IMR-90 (cell line): ENCODE results near the gene CNKSR3. TPM values are rescaled to one million over a fixed set of nuclear protein-coding genes. Genes with fewer than 3 reads are reported as not detected.

Experiments used
- ATAC-seq: fragments of 200-7000 bp; cut with Tn5 transposase; 2 replicates; pipeline ENCODE4 v1.9.1; 2020; ENCODE audit warnings: low read depth, mild to moderate bottlenecking, moderate library complexity
- BruUV-seq: library from RNA; stranded (reverse); fragments of 400-500 nt; replicated peaks from 2 replicates; lab custom pipeline; 2021; lab: Mats Ljungman, UMichigan
- CTCF ChIA-PET: fragments of 300-600 bp; formaldehyde crosslinking; extraction: SDS; loops from one replicate; lab custom pipeline; 2021; ENCODE audit warnings: antibody characterized with exemption; lab: Yijun Ruan, JAX
- POLR2A ChIA-PET: fragments of 300-600 bp; sonication (Branson Sonifier 250); formaldehyde crosslinking; loops from one replicate; lab custom pipeline; 2022; ENCODE audit warnings: antibody characterized with exemption; ENCODE audit not compliant: unreplicated experiment; lab: Charles Lee
- DNase-seq: peaks from one replicate; pipeline ENCODE4 v3.0.0; 2013
- H2AFZ ChIP-seq: replicated peaks from 2 replicates; pipeline ENCODE3; 2013; ENCODE audit warnings: low read length, mild to moderate bottlenecking; ENCODE audit not compliant: poor library complexity
- H2AK5ac ChIP-seq: 2 replicates; pipeline ENCODE4 v1.6.1; 2013; ENCODE audit warnings: low read depth, low read length, inconsistent platforms
- H2AK9ac ChIP-seq: replicated peaks from 2 replicates; pipeline ENCODE3; 2013; ENCODE audit warnings: mild to moderate bottlenecking, low read depth, low read length, moderate library complexity; ENCODE audit not compliant: poor library complexity
- H2BK120ac ChIP-seq: 2 replicates; pipeline ENCODE4 v1.6.1; 2013; ENCODE audit warnings: low read depth, low read length, inconsistent platforms
- H2BK15ac ChIP-seq: 3 replicates; pipeline ENCODE4 v1.6.1; 2013; ENCODE audit warnings: low read depth, low read length, inconsistent platforms
- H2BK20ac ChIP-seq: 2 replicates; pipeline ENCODE4 v1.6.1; 2013; ENCODE audit warnings: low read depth, mild to moderate bottlenecking, inconsistent platforms, low read length, moderate library complexity
- H2BK5ac ChIP-seq: 2 replicates; pipeline ENCODE4 v1.6.1; 2013; ENCODE audit warnings: mild to moderate bottlenecking, low read depth, low read length, inconsistent platforms; ENCODE audit not compliant: poor library complexity, severe bottlenecking
- H3K14ac ChIP-seq: replicated peaks from 2 replicates; pipeline ENCODE4 v1.6.1; 2013; ENCODE audit warnings: low read depth, low read length, inconsistent platforms
- H3K18ac ChIP-seq: 2 replicates; pipeline ENCODE4 v1.6.1; 2013; ENCODE audit warnings: low read depth, low read length, control low read depth
- H3K23ac ChIP-seq: 2 replicates; pipeline ENCODE4 v1.6.1; 2013; ENCODE audit warnings: low read depth, low read length, inconsistent platforms
- H3K27ac ChIP-seq: 2 replicates; pipeline ENCODE4 v1.5.1; 2013; ENCODE audit warnings: mild to moderate bottlenecking, control low read depth, low read length; ENCODE audit not compliant: insufficient read depth
- H3K27me3 ChIP-seq: 2 replicates; pipeline ENCODE4 v1.6.1; 2013; ENCODE audit warnings: low read length; ENCODE audit not compliant: control insufficient read depth, insufficient read depth
- H3K36me3 ChIP-seq: 2 replicates; pipeline ENCODE4 v1.6.1; 2013; ENCODE audit warnings: low read length, mixed read lengths; ENCODE audit not compliant: control insufficient read depth, insufficient read depth
- H3K4ac ChIP-seq: 2 replicates; pipeline ENCODE4 v1.6.1; 2013; ENCODE audit warnings: low read depth, low read length, inconsistent platforms
- H3K4me1 ChIP-seq: 2 replicates; pipeline ENCODE4 v1.6.1; 2013; ENCODE audit warnings: low read length, mixed read lengths; ENCODE audit not compliant: control insufficient read depth, insufficient read depth
- H3K4me2 ChIP-seq: 2 replicates; pipeline ENCODE4 v1.6.1; 2013; ENCODE audit warnings: low read depth, mild to moderate bottlenecking, control low read depth, low read length, moderate library complexity
- H3K4me3 ChIP-seq: 2 replicates; pipeline ENCODE4 v1.5.1; 2013; ENCODE audit warnings: low read depth, mild to moderate bottlenecking, control low read depth, low read length, moderate library complexity; ENCODE audit not compliant: insufficient read depth
- H3K56ac ChIP-seq: 2 replicates; pipeline ENCODE4 v1.6.1; 2013; ENCODE audit warnings: low read length, inconsistent platforms; ENCODE audit not compliant: insufficient read depth; ENCODE audit errors: extremely low read depth
- H3K79me1 ChIP-seq, 2 experiments: 2 replicates each; pipeline ENCODE4 v1.6.1; 2013; ENCODE audit warnings: low read length in 2 of 2, inconsistent platforms in 1 of 2, low read depth in 1 of 2
- H3K9ac ChIP-seq: 2 replicates; pipeline ENCODE4 v1.6.1; 2013; ENCODE audit warnings: low read depth, low read length, control low read depth
- H3K9me1 ChIP-seq: 2 replicates; pipeline ENCODE4 v1.6.1; 2013; ENCODE audit warnings: low read length, inconsistent platforms; ENCODE audit not compliant: insufficient read depth
- H3K9me3 ChIP-seq: 2 replicates; pipeline ENCODE4 v1.6.1; 2013; ENCODE audit warnings: low read length; ENCODE audit not compliant: control insufficient read depth, insufficient read depth
- H4K20me1 ChIP-seq: 2 replicates; pipeline ENCODE4 v1.6.1; 2013; ENCODE audit warnings: low read length, inconsistent platforms; ENCODE audit not compliant: insufficient read depth
- H4K5ac ChIP-seq: 2 replicates; pipeline ENCODE4 v1.6.1; 2013; ENCODE audit warnings: mild to moderate bottlenecking, low read depth, low read length, control low read depth
- H4K8ac ChIP-seq, 2 experiments: 2 replicates each; pipeline ENCODE4 v1.6.1; 2013; ENCODE audit warnings: low read depth in 2 of 2, low read length in 2 of 2, control low read depth in 1 of 2, inconsistent platforms in 1 of 2
- H4K91ac ChIP-seq: 2 replicates; pipeline ENCODE4 v1.6.1; 2013; ENCODE audit warnings: low read depth, low read length, inconsistent platforms; ENCODE audit not compliant: insufficient read depth
- CEBPB ChIP-seq: IDR thresholded peaks from 2 replicates; pipeline ENCODE4 v1.6.1; 2012; ENCODE audit warnings: low read depth, low read length, improper control_type of control experiment
- CHD1 ChIP-seq: IDR thresholded peaks from 2 replicates; pipeline ENCODE4 v1.6.1; 2012; ENCODE audit warnings: low read depth, low read length, improper control_type of control experiment
- FOS ChIP-seq: fragments of 150-350 bp; IDR thresholded peaks from 2 replicates; pipeline ENCODE4 v1.6.1; 2016; ENCODE audit warnings: low read depth, low read length
- MAFK ChIP-seq: IDR thresholded peaks from 2 replicates; pipeline ENCODE4 v1.6.1; 2012; ENCODE audit warnings: low read depth, low read length, improper control_type of control experiment
- MAZ ChIP-seq: IDR thresholded peaks from 2 replicates; pipeline ENCODE4 v1.6.1; 2012; ENCODE audit warnings: low read depth, mild to moderate bottlenecking, low read length, improper control_type of control experiment, moderate library complexity, borderline replicate concordance
- MXI1 ChIP-seq: IDR thresholded peaks from 2 replicates; pipeline ENCODE4 v1.6.1; 2012; ENCODE audit warnings: low read depth, mild to moderate bottlenecking, low read length, moderate library complexity, borderline replicate concordance
- NFE2L2 ChIP-seq: fragments of 150-350 bp; IDR thresholded peaks from 2 replicates; pipeline ENCODE4 v1.6.1; 2016; ENCODE audit warnings: low read depth, mild to moderate bottlenecking, low read length
- POLR2A ChIP-seq: IDR thresholded peaks from 2 replicates; pipeline ENCODE4 v1.6.1; 2012; ENCODE audit warnings: mild to moderate bottlenecking, low read depth, low read length
- RAD21 ChIP-seq: IDR thresholded peaks from 2 replicates; pipeline ENCODE4 v1.6.1; 2012; ENCODE audit warnings: low read length, improper control_type of control experiment
- RCOR1 ChIP-seq: IDR thresholded peaks from 2 replicates; pipeline ENCODE4 v1.6.1; 2012; ENCODE audit warnings: mild to moderate bottlenecking, low read length, improper control_type of control experiment; ENCODE audit not compliant: insufficient replicate concordance
- RFX5 ChIP-seq: IDR thresholded peaks from 2 replicates; pipeline ENCODE4 v1.8.0; 2012; ENCODE audit warnings: low read depth, mild to moderate bottlenecking, low read length, moderate library complexity
- SMC3 ChIP-seq: fragments of 150-350 bp; IDR thresholded peaks from 2 replicates; pipeline ENCODE4 v1.6.1; 2016; ENCODE audit warnings: low read depth, mild to moderate bottlenecking, antibody characterized with exemption, low read length, moderate library complexity
- WGBS, 2 experiments: methylation state at CpG; one replicate each; pipeline versions ENCODE4 v1.1.5 to v1.1.7; 2013; ENCODE audit warnings: missing lambda C conversion rate in 2 of 2; ENCODE audit not compliant: insufficient read length in 1 of 2; ENCODE audit errors: extremely low coverage in 2 of 2; 5-methylcytosine and 5-hydroxymethylcytosine counted together
- dilution Hi-C: fragments of 300-500 bp; cut with HindIII; formaldehyde crosslinking; loops from one replicate; pipeline ENCODE4 v1.14.3; 2018; ENCODE audit warnings: low sequenced_read_pairs; ENCODE audit not compliant: unreplicated experiment
- in situ Hi-C: fragments of 300-500 bp; cut with MboI; formaldehyde crosslinking; loops from 3 replicates; pipeline ENCODE4 v1.14.3; 2019; ENCODE audit warnings: low sequenced_read_pairs, inconsistent platforms, mixed read lengths
- intact Hi-C: fragments of 100-400 bp; cut with micrococcal nuclease; formaldehyde crosslinking; loops from 2 replicates; pipeline ENCODE4 v1.10.0; 2022
- polyA plus RNA-seq, 3 experiments: library from polyadenylated mRNA; depleted of rRNA; stranded (reverse); fragments of >200 nt; gene quantifications; 2 replicates each; pipeline ENCODE4 v1.2.3, GENCODE V29; 2012; ENCODE audit warnings: low replicate concordance in 1 of 3
- total RNA-seq: library from RNA; depleted of rRNA; stranded (reverse); fragments of >200 nt; gene quantifications from 2 replicates; pipeline ENCODE4 v1.2.3, GENCODE V29; 2012
- TF ChIP-seq, protein P1 (sequence below): conservative IDR thresholded peaks from 2 replicates; pipeline ENCODE4 v1.5.1; 2012; ENCODE audit warnings: mild to moderate bottlenecking, low read depth, low read length, improper control_type of control experiment
- TF ChIP-seq, protein P2 (sequence below): fragments of 150-350 bp; IDR thresholded peaks from 2 replicates; pipeline ENCODE4 v1.6.1; 2017; ENCODE audit warnings: mild to moderate bottlenecking, antibody characterized with exemption, low read length, low read depth

CNKSR3 gene
- total and polyA plus RNA-seq, 2 of the 4 experiments (the other 2 are of a cell fraction), result 6.7 to 15.8 TPM

DNA sequence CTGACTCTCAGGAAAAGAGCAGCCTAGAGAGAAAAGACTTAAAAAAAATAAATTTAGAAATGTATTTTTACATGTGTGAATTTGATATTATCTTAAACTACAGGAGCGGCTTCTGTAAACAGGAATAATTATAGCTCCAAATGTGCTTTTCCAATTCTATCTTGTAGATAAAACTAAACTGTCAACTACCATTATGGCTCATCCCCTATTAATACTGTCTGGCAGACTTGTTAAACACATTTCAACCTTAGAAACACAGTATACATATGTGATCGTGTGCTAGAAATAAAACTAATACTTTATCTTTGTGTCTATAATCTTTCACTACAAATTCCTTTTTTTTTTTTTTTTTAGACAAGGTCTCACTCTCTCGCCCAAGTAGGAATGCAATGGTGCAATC lies 75.8 kb downstream of the CNKSR3 start:
- Histone ChIP-seq H3K4me2 (no peak overlapping the region), H3K14ac (no peak overlapping the region), H3K18ac (no peak overlapping the region), H3K27ac (no peak overlapping the region), H2AK9ac (no peak overlapping the region), H3K56ac (no peak overlapping the region), H2BK20ac (no peak overlapping the region), H4K5ac (no peak overlapping the region), H3K4me3 (no peak overlapping the region), H3K79me1 (peaks cover 12 to 20% of the 10 kb centered on the region in 2 experiments), H2AFZ (no peak overlapping the region), H4K8ac (no peak overlapping the region), H2AK5ac (no peak overlapping the region), H4K20me1 (no peaks in the 10 kb centered on the region), H3K9ac (no peak overlapping the region), H4K91ac (no peak overlapping the region), H3K23ac (no peak overlapping the region), H2BK120ac (no peak overlapping the region), H3K9me1 (peaks cover 15% of the 10 kb centered on the region), H3K4ac (no peak overlapping the region), H3K4me1 (peaks cover 4% of the 10 kb centered on the region), H2BK5ac (no peak overlapping the region), H3K36me3 (peaks cover 9% of the 10 kb centered on the region; the same call in 1 of the 2 replicates), H3K9me3 (no peaks in the 10 kb centered on the region), H2BK15ac (no peak overlapping the region), H3K27me3 (no peaks in the 10 kb centered on the region)
- dilution Hi-C loops, result no loop called here
- ChIA-PET POLR2A (no interaction called here), CTCF (interaction anchor here (0.6 to 1.2 kb wide), 2 partner anchors 36 to 66 kb away, joined by 3 to 4 read pairs; no protein-coding TSS in a partner anchor)
- BruUV-seq, result no TSS peak
- no CpG with 5 or more reads among the region's 3 CpGs for WGBS, 2 experiments
- DNase-seq, result no peak
- ATAC-seq, result no peak
- intact Hi-C loops, result no loop called here
- TF ChIP-seq MAZ (no peak), RCOR1 (no peak), CHD1 (no peak), CEBPB (no peak), SMC3 (no peak), RFX5 (no peak), MAFK (no peak), RAD21 (no peak), MXI1 (no peak), FOS (no peak), NFE2L2 (no peak), POLR2A (no peak)
- TF ChIP-seq, protein P1, sequence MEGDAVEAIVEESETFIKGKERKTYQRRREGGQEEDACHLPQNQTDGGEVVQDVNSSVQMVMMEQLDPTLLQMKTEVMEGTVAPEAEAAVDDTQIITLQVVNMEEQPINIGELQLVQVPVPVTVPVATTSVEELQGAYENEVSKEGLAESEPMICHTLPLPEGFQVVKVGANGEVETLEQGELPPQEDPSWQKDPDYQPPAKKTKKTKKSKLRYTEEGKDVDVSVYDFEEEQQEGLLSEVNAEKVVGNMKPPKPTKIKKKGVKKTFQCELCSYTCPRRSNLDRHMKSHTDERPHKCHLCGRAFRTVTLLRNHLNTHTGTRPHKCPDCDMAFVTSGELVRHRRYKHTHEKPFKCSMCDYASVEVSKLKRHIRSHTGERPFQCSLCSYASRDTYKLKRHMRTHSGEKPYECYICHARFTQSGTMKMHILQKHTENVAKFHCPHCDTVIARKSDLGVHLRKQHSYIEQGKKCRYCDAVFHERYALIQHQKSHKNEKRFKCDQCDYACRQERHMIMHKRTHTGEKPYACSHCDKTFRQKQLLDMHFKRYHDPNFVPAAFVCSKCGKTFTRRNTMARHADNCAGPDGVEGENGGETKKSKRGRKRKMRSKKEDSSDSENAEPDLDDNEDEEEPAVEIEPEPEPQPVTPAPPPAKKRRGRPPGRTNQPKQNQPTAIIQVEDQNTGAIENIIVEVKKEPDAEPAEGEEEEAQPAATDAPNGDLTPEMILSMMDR, result no peak
- TF ChIP-seq, protein P2, sequence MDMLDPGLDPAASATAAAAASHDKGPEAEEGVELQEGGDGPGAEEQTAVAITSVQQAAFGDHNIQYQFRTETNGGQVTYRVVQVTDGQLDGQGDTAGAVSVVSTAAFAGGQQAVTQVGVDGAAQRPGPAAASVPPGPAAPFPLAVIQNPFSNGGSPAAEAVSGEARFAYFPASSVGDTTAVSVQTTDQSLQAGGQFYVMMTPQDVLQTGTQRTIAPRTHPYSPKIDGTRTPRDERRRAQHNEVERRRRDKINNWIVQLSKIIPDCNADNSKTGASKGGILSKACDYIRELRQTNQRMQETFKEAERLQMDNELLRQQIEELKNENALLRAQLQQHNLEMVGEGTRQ, result no peak
- in situ Hi-C loops, result no loop called here
